ENCODE data around the gene ZNF460. TPM values are rescaled to one million over a fixed set of nuclear protein-coding genes. Genes with fewer than 3 reads are reported as not detected.
A peak's percentile ranks its signal among the peaks of the same experiment; 100 is the strongest.

The ZNF460 gene
- total RNA-seq, 1 experiment from 2014 or later = 72.5 TPM

GRCh38 chr19:57240311-57241090 lies 39.8 kb upstream of the ZNF460 start, which contains the start of gene ZNF805:
TSS of gene ZNF805 (plus strand) at chr19:57240632. CDS start at chr19:57240892, 260 bp downstream.
- ChIA-PET POLR2A (interaction anchor here (0.7 to 3.6 kb wide), 16 partner anchors 12 to 1203 kb away, joined by 3 to 23 read pairs (median 4); partner anchors contain the start of genes TRAPPC2B, ZNF264, ZNF304 and ZNF460), CTCF (interaction anchor here (0.5 kb wide), 1 partner anchor 86 kb away, joined by 4 read pairs; no protein-coding TSS in a partner anchor)
- Mint-ChIP-seq H3K4me1 (ENCODE audit: insufficient read depth, unreplicated experiment) (peaks cover 6% of the 10 kb centered on the region), H3K27me3 (ENCODE audit: insufficient read depth, unreplicated experiment) (no peaks in the 10 kb centered on the region), H3K4me3 (ENCODE audit: unreplicated experiment) (peak within 1 kb of the TSS; percentile 73), H3K36me3 (ENCODE audit: insufficient read depth, unreplicated experiment) (peaks cover 29% of the 10 kb centered on the region), H3K27ac (ENCODE audit: low read depth, unreplicated experiment) (peak within 1 kb of the TSS; percentile 70), H3K9me3 (ENCODE audit: unreplicated experiment) (no peaks in the 10 kb centered on the region)
- TF ChIP-seq CTCF (IDR thresholded peaks at IDR 0.05; ENCODE audit: unreplicated experiment) = no peak
- intact Hi-C loops (cut with micrococcal nuclease) = loop anchor here (1.0 to 2.0 kb wide), 3 partner anchors 40 to 80 kb away; partner anchors contain the start of genes ZNF264, ZNF460 and ZNF543
- DNase-seq (ENCODE audit: unreplicated experiment) = peak; percentile 95
- TSS peak; percentile 52 for BruUV-seq (replicated peaks)

- H3K27ac Mint-ChIP-seq (ENCODE audit: low read depth, unreplicated experiment) = peak overlapping the region; percentile 70
- intact Hi-C loops (cut with micrococcal nuclease) = loop anchor here (2.0 kb wide), 1 partner anchor 80 kb away; the partner anchor contains the start of gene ZNF543
- BruUV-seq (replicated peaks) = no TSS peak
These were observed 39.1 kb upstream of the ZNF460 start for GRCh38 chr19:57241176-57241575.

DNA sequence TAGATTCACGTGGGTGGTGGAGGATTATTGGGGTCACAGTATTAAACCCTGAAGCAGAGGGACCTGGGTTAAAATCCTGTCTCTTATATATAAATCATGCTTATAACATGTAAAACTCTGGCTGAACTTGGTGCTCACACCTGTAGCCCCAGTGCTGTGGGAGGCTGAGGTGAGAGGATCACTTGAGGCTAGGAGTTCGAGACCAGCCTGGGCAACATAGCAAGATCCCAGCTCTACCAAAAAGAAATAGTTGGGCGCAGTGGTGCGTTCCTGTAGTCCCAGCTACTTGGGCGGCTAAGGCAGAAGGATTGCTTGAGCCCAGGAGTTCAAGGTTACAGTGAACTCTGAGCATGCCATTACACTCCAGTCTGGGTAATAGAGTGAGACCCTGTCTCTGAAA lies 37.5 kb upstream of the ZNF460 start:
- POLR2A ChIA-PET = interaction anchor here (0.8 to 1.0 kb wide), 3 partner anchors 39 to 986 kb away, joined by 3 to 5 read pairs (median 3); partner anchors contain the start of genes ZNF264 and ZNF544
- no TSS peak for BruUV-seq (replicated peaks)
- no peaks in the 10 kb centered on the region for H3K9me3 Mint-ChIP-seq (ENCODE audit: unreplicated experiment)
- intact Hi-C loops (cut with micrococcal nuclease) = no loop called here
- no peak for TF ChIP-seq CTCF (IDR thresholded peaks at IDR 0.05; ENCODE audit: unreplicated experiment)
- no peaks in the 10 kb centered on the region for H3K27me3 Mint-ChIP-seq (ENCODE audit: insufficient read depth, unreplicated experiment)
- H3K36me3 Mint-ChIP-seq (ENCODE audit: insufficient read depth, unreplicated experiment) = peaks cover 45% of the 10 kb centered on the region
- peak overlapping the region; percentile 70 for H3K27ac Mint-ChIP-seq (ENCODE audit: low read depth, unreplicated experiment)
- H3K4me1 Mint-ChIP-seq (ENCODE audit: insufficient read depth, unreplicated experiment) = peaks cover 6% of the 10 kb centered on the region
- CTCF ChIA-PET = interaction anchor here (0.6 to 1.3 kb wide), 3 partner anchors 10 to 32 kb away, joined by 4 read pairs; no protein-coding TSS in a partner anchor
- no peak for DNase-seq (ENCODE audit: unreplicated experiment)
- peak overlapping the region; percentile 33 for H3K4me3 Mint-ChIP-seq (ENCODE audit: unreplicated experiment)

More at GRCh38 chr19:57241176-57241575, 39.1 kb upstream of the ZNF460 start:
- no peak for TF ChIP-seq CTCF (IDR thresholded peaks at IDR 0.05; ENCODE audit: unreplicated experiment)
- Mint-ChIP-seq H3K4me3 (ENCODE audit: unreplicated experiment) (peak overlapping the region; percentile 73), H3K27me3 (ENCODE audit: insufficient read depth, unreplicated experiment) (no peaks in the 10 kb centered on the region), H3K4me1 (ENCODE audit: insufficient read depth, unreplicated experiment) (peaks cover 6% of the 10 kb centered on the region), H3K36me3 (ENCODE audit: insufficient read depth, unreplicated experiment) (peaks cover 32% of the 10 kb centered on the region), H3K9me3 (ENCODE audit: unreplicated experiment) (no peaks in the 10 kb centered on the region)
- CTCF ChIA-PET = no interaction called here
- DNase-seq (ENCODE audit: unreplicated experiment) = peak; percentile 12
- POLR2A ChIA-PET = interaction anchor here (0.8 to 3.6 kb wide), 9 partner anchors 19 to 122 kb away, joined by 3 to 23 read pairs (median 4); partner anchors contain the start of genes TRAPPC2B, ZNF264, ZNF304 and ZNF460

- no TSS peak for BruUV-seq (replicated peaks)
- TF ChIP-seq CTCF (IDR thresholded peaks at IDR 0.05; ENCODE audit: unreplicated experiment) = no peak
- no peaks in the 10 kb centered on the region for H3K9me3 Mint-ChIP-seq (ENCODE audit: unreplicated experiment)
- no peak for DNase-seq (ENCODE audit: unreplicated experiment)
- no peaks in the 10 kb centered on the region for H3K27me3 Mint-ChIP-seq (ENCODE audit: insufficient read depth, unreplicated experiment)
- ChIA-PET CTCF (no interaction called here), POLR2A (no interaction called here)
- H3K4me3 Mint-ChIP-seq (ENCODE audit: unreplicated experiment) = no peak overlapping the region
- intact Hi-C loops (cut with micrococcal nuclease) = no loop called here
- H3K4me1 Mint-ChIP-seq (ENCODE audit: insufficient read depth, unreplicated experiment) = peaks cover 6% of the 10 kb centered on the region
- peaks cover 52% of the 10 kb centered on the region for H3K36me3 Mint-ChIP-seq (ENCODE audit: insufficient read depth, unreplicated experiment)
- no peak overlapping the region for H3K27ac Mint-ChIP-seq (ENCODE audit: low read depth, unreplicated experiment)
These were observed 35.8 kb upstream of the ZNF460 start for GRCh38 chr19:57244513-57244912.
